ENCODE data around the gene SMYD3.
"Not testable (repeated sequence)": the region's sequence is repeated elsewhere in the genome, so short reads cannot be mapped to it uniquely, and the experiment has no call there.

The SMYD3 gene

DNA sequence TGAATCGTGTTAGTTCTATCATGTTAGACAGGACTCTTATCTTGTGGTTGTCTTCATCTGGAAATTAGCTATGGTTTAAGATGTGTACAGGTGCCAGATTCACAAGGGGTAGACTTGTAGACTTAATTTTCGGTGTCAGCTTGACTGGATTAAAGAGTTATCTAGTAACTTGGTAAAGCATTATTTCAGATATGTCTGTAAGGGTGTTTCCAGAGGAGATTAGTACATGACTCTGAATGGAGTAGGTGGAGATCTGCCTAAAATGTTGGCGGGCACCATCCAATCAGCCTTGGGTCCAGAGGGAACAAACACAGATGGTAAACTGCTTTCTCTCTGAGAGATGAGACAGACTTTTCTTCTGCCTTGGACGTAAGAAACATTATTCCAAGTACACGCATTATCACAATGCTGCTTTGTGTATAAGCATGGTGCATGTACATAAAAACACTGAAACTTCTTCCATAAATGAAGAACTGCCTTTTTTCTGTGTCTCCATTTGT is 434.6 kb downstream of the SMYD3 start:
- no peak overlapping the region for H3K4me3 ChIP-seq (ENCODE audit: low read depth, low read length)
- no peaks in the 10 kb centered on the region for H3K27me3 ChIP-seq (ENCODE audit: insufficient read depth, low read length)
- H2AFZ ChIP-seq (ENCODE audit: low read length, unreplicated experiment), result no peak overlapping the region
- no peaks in the 10 kb centered on the region for H3K4me1 ChIP-seq (ENCODE audit: control insufficient read depth, insufficient read depth, low read length, unreplicated experiment)
- no peaks in the 10 kb centered on the region for H3K79me2 ChIP-seq (ENCODE audit: control insufficient read depth, insufficient read depth, low read length, unreplicated experiment)
- no peak overlapping the region for H3K27ac ChIP-seq (ENCODE audit: low read depth, low read length)
- no peaks in the 10 kb centered on the region for H3K36me3 ChIP-seq (ENCODE audit: insufficient read depth, low read length)

DNA sequence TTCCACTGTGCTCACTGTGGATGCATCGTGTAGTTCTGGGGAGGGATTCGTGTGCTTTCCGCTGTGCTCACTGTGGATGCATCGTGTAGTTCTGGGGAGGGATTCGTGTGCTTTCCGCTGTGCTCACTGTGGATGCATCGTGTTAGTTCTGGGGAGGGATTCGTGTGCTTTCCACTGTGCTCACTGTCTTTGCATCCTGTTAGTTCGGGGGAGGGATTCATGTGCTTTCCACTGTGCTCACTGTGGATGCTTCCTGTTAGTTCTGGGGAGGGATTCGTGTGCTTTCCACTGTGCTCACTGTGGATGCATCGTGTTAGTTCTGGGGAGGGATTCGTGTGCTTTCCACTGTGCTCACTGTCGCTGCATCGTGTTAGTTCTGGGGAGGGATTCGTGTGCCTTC is 435.1 kb downstream of the SMYD3 start:
- H3K4me3 ChIP-seq (ENCODE audit: low read depth, low read length); H3K4me1 ChIP-seq (ENCODE audit: control insufficient read depth, insufficient read depth, low read length, unreplicated experiment); H3K27ac ChIP-seq (ENCODE audit: low read depth, low read length); H2AFZ ChIP-seq (ENCODE audit: low read length, unreplicated experiment); H3K27me3 ChIP-seq (ENCODE audit: insufficient read depth, low read length); H3K79me2 ChIP-seq (ENCODE audit: control insufficient read depth, insufficient read depth, low read length, unreplicated experiment); H3K36me3 ChIP-seq (ENCODE audit: insufficient read depth, low read length): not testable (repeated sequence)

DNA sequence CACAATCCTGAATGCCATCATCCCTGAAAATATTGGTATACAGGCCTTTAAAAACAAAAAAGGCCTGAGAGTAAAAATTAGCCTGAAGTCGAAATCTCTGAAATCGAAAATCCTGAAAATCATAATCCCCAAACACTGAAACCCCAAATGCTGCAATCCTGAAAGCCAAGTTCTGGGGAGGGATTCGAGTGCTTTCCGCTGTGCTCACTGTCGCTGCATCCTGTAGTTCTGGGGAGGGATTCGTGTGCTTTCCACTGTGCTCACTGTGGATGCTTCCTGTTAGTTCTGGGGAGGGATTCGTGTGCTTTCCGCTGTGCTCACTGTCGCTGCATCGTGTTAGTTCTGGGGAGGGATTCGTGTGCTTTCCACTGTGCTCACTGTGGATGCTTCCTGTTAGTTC is 435.5 kb downstream of the SMYD3 start:
- H3K79me2 ChIP-seq (ENCODE audit: control insufficient read depth, insufficient read depth, low read length, unreplicated experiment); H3K27me3 ChIP-seq (ENCODE audit: insufficient read depth, low read length); H3K36me3 ChIP-seq (ENCODE audit: insufficient read depth, low read length); H2AFZ ChIP-seq (ENCODE audit: low read length, unreplicated experiment); H3K4me3 ChIP-seq (ENCODE audit: low read depth, low read length); H3K4me1 ChIP-seq (ENCODE audit: control insufficient read depth, insufficient read depth, low read length, unreplicated experiment); H3K27ac ChIP-seq (ENCODE audit: low read depth, low read length): not testable (repeated sequence)

DNA sequence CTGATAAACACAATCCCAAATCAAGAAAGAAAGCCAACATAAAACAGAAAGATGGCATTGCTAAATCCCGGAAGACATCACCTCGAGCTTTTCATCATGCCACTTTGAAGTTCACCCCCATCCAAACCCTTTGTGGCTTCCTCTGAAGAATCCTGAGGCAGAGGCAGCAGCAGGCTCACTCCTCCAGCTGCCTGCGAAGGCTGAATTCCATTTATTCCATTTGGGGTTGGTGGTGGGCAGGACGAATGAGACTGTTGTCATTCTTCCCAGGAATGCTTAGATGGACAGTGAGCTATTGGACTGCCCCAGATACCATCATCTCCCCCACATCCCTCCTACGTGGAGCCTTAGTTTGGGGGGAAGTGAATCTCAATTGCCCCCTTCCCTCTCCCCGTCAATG is 437.5 kb downstream of the SMYD3 start:
- H3K4me1 ChIP-seq (ENCODE audit: control insufficient read depth, insufficient read depth, low read length, unreplicated experiment), result no peaks in the 10 kb centered on the region
- H3K27me3 ChIP-seq (ENCODE audit: insufficient read depth, low read length), result no peaks in the 10 kb centered on the region
- no peak overlapping the region for H2AFZ ChIP-seq (ENCODE audit: low read length, unreplicated experiment)
- H3K79me2 ChIP-seq (ENCODE audit: control insufficient read depth, insufficient read depth, low read length, unreplicated experiment), result no peaks in the 10 kb centered on the region
- H3K36me3 ChIP-seq (ENCODE audit: insufficient read depth, low read length), result no peaks in the 10 kb centered on the region
- H3K4me3 ChIP-seq (ENCODE audit: low read depth, low read length), result no peak overlapping the region
- no peak overlapping the region for H3K27ac ChIP-seq (ENCODE audit: low read depth, low read length)

DNA sequence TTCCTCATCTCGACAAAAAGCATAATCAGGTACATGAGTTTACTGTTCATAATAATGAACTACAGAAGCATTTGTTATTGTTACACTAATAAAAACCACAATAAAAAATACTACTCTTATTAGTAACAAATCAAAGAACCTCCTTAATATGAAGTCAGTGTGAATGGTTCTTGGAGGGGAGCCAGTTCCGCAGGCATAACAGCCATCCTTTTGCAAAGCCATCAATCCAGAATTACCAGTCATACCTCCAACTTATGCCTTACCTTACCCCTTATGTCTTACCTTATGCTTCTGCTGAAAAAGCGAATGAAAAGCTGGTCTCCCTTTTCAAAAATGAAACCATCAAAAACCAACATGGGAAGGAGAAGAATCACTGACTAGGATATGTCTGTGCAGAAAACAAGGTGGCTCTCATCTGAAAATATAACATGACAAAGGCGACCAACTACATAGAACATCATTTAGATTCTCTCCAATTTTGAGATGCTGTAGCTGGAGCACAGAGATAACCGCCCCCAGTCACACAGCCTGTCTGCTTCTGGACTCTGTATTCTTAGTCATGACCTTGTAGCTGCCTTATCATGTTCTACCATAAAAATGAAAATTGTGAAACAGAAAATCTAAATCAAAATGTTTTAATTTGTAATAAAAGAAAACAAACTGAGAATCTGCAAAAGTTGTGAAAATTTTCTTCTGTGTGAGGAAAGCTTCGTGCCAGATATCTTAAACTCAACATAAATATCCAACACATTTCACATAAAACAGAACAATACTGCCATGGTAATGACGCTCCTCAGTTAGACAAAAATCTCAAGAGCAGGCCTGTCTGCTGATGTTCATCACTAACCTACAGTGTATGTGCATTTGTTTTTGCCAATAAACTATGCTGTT is 438.2 kb downstream of the SMYD3 start:
- Histone ChIP-seq H2AFZ (ENCODE audit: low read length, unreplicated experiment) (no peak overlapping the region), H3K36me3 (ENCODE audit: insufficient read depth, low read length) (no peaks in the 10 kb centered on the region), H3K4me1 (ENCODE audit: control insufficient read depth, insufficient read depth, low read length, unreplicated experiment) (no peaks in the 10 kb centered on the region), H3K79me2 (ENCODE audit: control insufficient read depth, insufficient read depth, low read length, unreplicated experiment) (no peaks in the 10 kb centered on the region), H3K4me3 (ENCODE audit: low read depth, low read length) (no peak overlapping the region), H3K27ac (ENCODE audit: low read depth, low read length) (no peak overlapping the region), H3K27me3 (ENCODE audit: insufficient read depth, low read length) (no peaks in the 10 kb centered on the region)

DNA sequence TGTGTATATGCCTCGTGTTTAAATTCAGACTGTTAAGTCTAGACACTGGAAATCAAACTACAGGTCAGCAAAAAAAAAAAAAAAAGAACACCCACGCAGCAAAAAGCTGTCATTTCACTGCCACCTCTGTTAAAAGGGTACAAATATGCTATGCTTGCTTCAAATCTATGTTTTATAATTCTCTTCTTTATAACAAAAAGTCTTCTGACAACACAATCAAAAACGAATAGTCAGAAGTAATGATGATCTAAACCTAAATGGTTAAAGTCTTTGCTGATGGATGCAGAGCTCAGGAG is 438.9 kb downstream of the SMYD3 start:
- H3K4me1 ChIP-seq (ENCODE audit: control insufficient read depth, insufficient read depth, low read length, unreplicated experiment), result no peaks in the 10 kb centered on the region
- H3K27me3 ChIP-seq (ENCODE audit: insufficient read depth, low read length), result no peaks in the 10 kb centered on the region
- H3K36me3 ChIP-seq (ENCODE audit: insufficient read depth, low read length), result no peaks in the 10 kb centered on the region
- H3K27ac ChIP-seq (ENCODE audit: low read depth, low read length), result no peak overlapping the region
- no peak overlapping the region for H3K4me3 ChIP-seq (ENCODE audit: low read depth, low read length)
- no peak overlapping the region for H2AFZ ChIP-seq (ENCODE audit: low read length, unreplicated experiment)
- no peaks in the 10 kb centered on the region for H3K79me2 ChIP-seq (ENCODE audit: control insufficient read depth, insufficient read depth, low read length, unreplicated experiment)

DNA sequence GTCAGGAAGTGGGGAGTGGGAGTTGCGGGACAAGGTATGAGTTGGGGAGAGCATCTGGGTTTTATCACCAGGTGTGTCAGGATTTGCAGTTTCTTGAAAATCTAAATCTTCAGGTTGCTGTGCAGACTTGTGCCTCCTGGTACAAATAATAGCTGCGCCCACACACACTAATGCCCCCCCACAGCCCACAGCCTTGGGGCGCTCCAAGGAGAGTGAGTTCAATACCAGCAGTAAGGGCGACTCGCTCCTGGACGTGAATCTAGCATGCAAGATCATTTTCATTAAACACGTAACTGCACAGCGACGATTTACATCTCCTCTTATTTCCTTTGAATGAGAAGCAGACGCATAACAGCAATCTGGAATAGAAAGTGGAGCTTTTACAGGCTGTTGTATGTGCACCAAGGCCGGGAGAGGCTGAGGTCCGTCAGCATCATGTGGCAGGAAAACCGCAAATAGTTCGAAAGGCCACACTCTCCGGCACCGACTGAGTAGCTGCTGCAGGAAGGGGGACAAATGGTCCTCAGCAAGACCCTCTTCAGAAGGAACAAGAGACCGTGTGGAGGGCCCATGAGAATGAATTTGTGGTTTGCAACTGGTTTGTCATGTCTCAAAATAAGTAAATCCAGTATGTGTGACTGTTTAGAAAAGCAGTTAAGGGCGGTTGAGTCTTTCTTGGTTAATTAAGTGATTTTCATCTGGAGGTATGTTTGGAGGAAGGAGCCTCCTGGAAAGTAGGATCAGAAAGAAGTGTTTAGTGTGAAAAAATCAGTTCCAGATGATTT is 439.5 kb downstream of the SMYD3 start:
- H3K27ac ChIP-seq (ENCODE audit: low read depth, low read length), result no peak overlapping the region
- no peaks in the 10 kb centered on the region for H3K27me3 ChIP-seq (ENCODE audit: insufficient read depth, low read length)
- H2AFZ ChIP-seq (ENCODE audit: low read length, unreplicated experiment), result no peak overlapping the region
- H3K4me3 ChIP-seq (ENCODE audit: low read depth, low read length), result no peak overlapping the region
- no peaks in the 10 kb centered on the region for H3K36me3 ChIP-seq (ENCODE audit: insufficient read depth, low read length)
- H3K4me1 ChIP-seq (ENCODE audit: control insufficient read depth, insufficient read depth, low read length, unreplicated experiment), result no peaks in the 10 kb centered on the region
- H3K79me2 ChIP-seq (ENCODE audit: control insufficient read depth, insufficient read depth, low read length, unreplicated experiment), result no peaks in the 10 kb centered on the region

DNA sequence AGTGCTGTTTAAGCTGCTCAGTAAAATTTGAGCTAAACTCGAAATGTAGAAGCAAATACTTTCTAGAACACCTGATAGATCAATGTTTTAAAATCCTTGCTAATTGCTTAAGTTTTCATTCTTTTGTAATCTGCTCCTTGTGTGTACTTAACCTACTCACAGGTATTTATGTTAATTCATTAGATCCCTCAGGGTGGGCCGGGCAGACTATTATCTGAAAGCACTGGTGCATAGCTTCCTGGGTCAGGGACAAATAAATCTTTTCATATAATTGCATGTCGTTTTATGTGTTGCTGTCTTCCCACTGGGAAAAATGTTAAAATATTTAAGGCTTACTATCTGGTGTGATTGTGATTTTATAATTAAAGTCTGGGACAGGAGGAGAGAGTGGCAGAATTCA is 440.5 kb downstream of the SMYD3 start:
- Histone ChIP-seq H3K4me1 (ENCODE audit: control insufficient read depth, insufficient read depth, low read length, unreplicated experiment) (no peaks in the 10 kb centered on the region), H3K79me2 (ENCODE audit: control insufficient read depth, insufficient read depth, low read length, unreplicated experiment) (no peaks in the 10 kb centered on the region), H3K27ac (ENCODE audit: low read depth, low read length) (no peak overlapping the region), H3K4me3 (ENCODE audit: low read depth, low read length) (no peak overlapping the region), H2AFZ (ENCODE audit: low read length, unreplicated experiment) (no peak overlapping the region), H3K36me3 (ENCODE audit: insufficient read depth, low read length) (no peaks in the 10 kb centered on the region), H3K27me3 (ENCODE audit: insufficient read depth, low read length) (no peaks in the 10 kb centered on the region)

DNA sequence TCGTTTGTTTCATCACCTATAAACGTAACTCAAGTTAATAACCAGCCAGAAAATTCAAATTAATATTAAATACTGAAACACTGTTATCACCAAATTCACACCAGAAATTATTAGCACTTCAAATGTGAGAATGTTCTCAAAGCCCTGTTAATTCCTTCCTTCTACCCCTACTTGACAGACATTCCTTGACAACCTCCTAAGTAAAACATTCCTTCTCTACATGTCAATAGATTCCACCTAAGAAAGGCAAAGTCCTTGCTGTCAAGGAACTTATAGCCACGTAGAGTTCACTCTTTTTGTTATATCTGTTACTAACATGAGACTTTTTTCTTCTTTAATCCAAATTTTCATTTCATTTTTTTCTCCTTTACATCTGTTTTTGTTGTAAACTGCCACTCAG is 441.5 kb downstream of the SMYD3 start:
- no peaks in the 10 kb centered on the region for H3K79me2 ChIP-seq (ENCODE audit: control insufficient read depth, insufficient read depth, low read length, unreplicated experiment)
- no peaks in the 10 kb centered on the region for H3K4me1 ChIP-seq (ENCODE audit: control insufficient read depth, insufficient read depth, low read length, unreplicated experiment)
- no peaks in the 10 kb centered on the region for H3K36me3 ChIP-seq (ENCODE audit: insufficient read depth, low read length)
- no peak overlapping the region for H2AFZ ChIP-seq (ENCODE audit: low read length, unreplicated experiment)
- no peak overlapping the region for H3K4me3 ChIP-seq (ENCODE audit: low read depth, low read length)
- H3K27me3 ChIP-seq (ENCODE audit: insufficient read depth, low read length), result no peaks in the 10 kb centered on the region
- no peak overlapping the region for H3K27ac ChIP-seq (ENCODE audit: low read depth, low read length)

DNA sequence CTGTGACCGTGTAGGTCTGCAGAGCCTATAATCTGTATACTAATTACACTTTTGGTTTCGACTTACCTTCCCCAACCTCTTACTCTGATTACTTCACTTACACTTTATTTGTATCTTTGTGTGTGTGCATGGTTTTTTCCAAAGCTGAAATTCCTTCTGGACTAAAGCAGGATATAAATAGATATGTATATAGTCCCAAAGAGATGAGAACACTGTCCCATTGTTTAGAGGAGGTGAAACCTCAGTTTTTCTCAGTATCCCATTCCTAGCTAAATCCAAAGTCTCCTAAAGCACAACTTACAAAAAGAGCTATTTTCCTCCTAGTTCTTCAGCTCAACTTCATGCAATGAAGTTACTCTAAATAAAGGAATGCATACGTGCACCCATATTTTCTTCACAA is 442.2 kb downstream of the SMYD3 start:
- Histone ChIP-seq H3K27ac (ENCODE audit: low read depth, low read length) (no peak overlapping the region), H3K4me1 (ENCODE audit: control insufficient read depth, insufficient read depth, low read length, unreplicated experiment) (no peaks in the 10 kb centered on the region), H3K79me2 (ENCODE audit: control insufficient read depth, insufficient read depth, low read length, unreplicated experiment) (no peaks in the 10 kb centered on the region), H2AFZ (ENCODE audit: low read length, unreplicated experiment) (no peak overlapping the region), H3K4me3 (ENCODE audit: low read depth, low read length) (no peak overlapping the region), H3K36me3 (ENCODE audit: insufficient read depth, low read length) (no peaks in the 10 kb centered on the region), H3K27me3 (ENCODE audit: insufficient read depth, low read length) (no peaks in the 10 kb centered on the region)
